HG02885 (cell line): ENCODE measurements around the gene WWP2.

Experiments
- ATAC-seq: cut with Tn5 transposase; IDR thresholded peaks from one replicate; pipeline ENCODE4 v1.9.1; 2021; ENCODE audit warnings: mild to moderate bottlenecking; ENCODE audit not compliant: unreplicated experiment, poor library complexity

The WWP2 gene

GRCh38 chr16:69827524-69827923 lies 65.4 kb downstream of the WWP2 start:
- ATAC-seq = no peak

- ATAC-seq = no peak
Observed at GRCh38 chr16:69829338-69829737, 67.2 kb downstream of the WWP2 start.

GRCh38 chr16:69830146-69830533 lies 68.0 kb downstream of the WWP2 start:
- ATAC-seq = no peak

- ATAC-seq = no peak
Observed at GRCh38 chr16:69830534-69831211, 68.5 kb downstream of the WWP2 start.

- ATAC-seq = no peak
Observed at GRCh38 chr16:69831212-69832123, 69.3 kb downstream of the WWP2 start.

- ATAC-seq = no peak
Observed at GRCh38 chr16:69833357-69834282, 71.5 kb downstream of the WWP2 start.

GRCh38 chr16:69834807-69835466 lies 72.8 kb downstream of the WWP2 start:
- no peak for ATAC-seq

- ATAC-seq = no peak
Observed at GRCh38 chr16:69836257-69836656, 74.1 kb downstream of the WWP2 start.

GRCh38 chr16:69837380-69837779 lies 75.2 kb downstream of the WWP2 start:
- no peak for ATAC-seq

- no peak for ATAC-seq
Observed at GRCh38 chr16:69838489-69838888, 76.4 kb downstream of the WWP2 start.

- no peak for ATAC-seq
Observed at GRCh38 chr16:69839240-69839688, 77.1 kb downstream of the WWP2 start.

- ATAC-seq = no peak
Observed at GRCh38 chr16:69839798-69840409, 77.8 kb downstream of the WWP2 start.

- no peak for ATAC-seq
Observed at GRCh38 chr16:69840975-69841374, 78.8 kb downstream of the WWP2 start.

- no peak for ATAC-seq
Observed at GRCh38 chr16:69844441-69844840, 82.3 kb downstream of the WWP2 start.

- no peak for ATAC-seq
Observed at GRCh38 chr16:69845181-69845580, 83.0 kb downstream of the WWP2 start.

- ATAC-seq = no peak
Observed at GRCh38 chr16:69847643-69848042, 85.5 kb downstream of the WWP2 start.

GRCh38 chr16:69848637-69849545 lies 86.8 kb downstream of the WWP2 start:
- ATAC-seq = no peak

GRCh38 chr16:69851491-69852240 lies 89.5 kb downstream of the WWP2 start:
- ATAC-seq = no peak
